Ishikawa (cell line): ENCODE results near the gene EPHA3.

Experiments
- CEBPB ChIP-seq: IDR thresholded peaks from 2 replicates; pipeline ENCODE4 v1.6.1; 2012
- CREB1 ChIP-seq: IDR thresholded peaks from 2 replicates; pipeline ENCODE4 v1.6.1; 2012; ENCODE audit warnings: low read depth
- EGR1 ChIP-seq: IDR thresholded peaks from 2 replicates; pipeline ENCODE4 v1.6.1; 2012
- EP300 ChIP-seq: IDR thresholded peaks from 2 replicates; pipeline ENCODE4 v1.6.1; 2012; ENCODE audit warnings: borderline replicate concordance
- FOXM1 ChIP-seq: IDR thresholded peaks from 2 replicates; pipeline ENCODE4 v1.6.1; 2012; ENCODE audit warnings: low read depth, borderline replicate concordance
- NFIC ChIP-seq: IDR thresholded peaks from 2 replicates; pipeline ENCODE4 v1.6.1; 2012
- RAD21 ChIP-seq: IDR thresholded peaks from 2 replicates; pipeline ENCODE4 v1.6.1; 2012; ENCODE audit warnings: low read depth
- TAF1 ChIP-seq: IDR thresholded peaks from 2 replicates; pipeline ENCODE4 v1.6.1; 2012; ENCODE audit warnings: low read depth, mild to moderate bottlenecking
- TCF12 ChIP-seq: IDR thresholded peaks from 2 replicates; pipeline ENCODE4 v1.6.1; 2012; ENCODE audit warnings: low read depth
- TEAD4 ChIP-seq: IDR thresholded peaks from 2 replicates; pipeline ENCODE4 v1.6.1; 2012
- YY1 ChIP-seq: IDR thresholded peaks from 2 replicates; pipeline ENCODE4 v1.6.1; 2012; ENCODE audit warnings: low read depth
- ZBTB7A ChIP-seq: IDR thresholded peaks from 2 replicates; pipeline ENCODE4 v1.6.1; 2012; ENCODE audit warnings: low read depth
- TF ChIP-seq, protein P1 (sequence below): IDR thresholded peaks from 2 replicates; pipeline ENCODE4 v1.6.1; 2012
- TF ChIP-seq, protein P2 (sequence below): IDR thresholded peaks from 2 replicates; pipeline ENCODE4 v1.6.1; 2012
- TF ChIP-seq, protein P3 (sequence below): IDR thresholded peaks from 2 replicates; pipeline ENCODE4 v1.6.1; 2012; ENCODE audit warnings: low read depth, mild to moderate bottlenecking

Gene EPHA3

DNA sequence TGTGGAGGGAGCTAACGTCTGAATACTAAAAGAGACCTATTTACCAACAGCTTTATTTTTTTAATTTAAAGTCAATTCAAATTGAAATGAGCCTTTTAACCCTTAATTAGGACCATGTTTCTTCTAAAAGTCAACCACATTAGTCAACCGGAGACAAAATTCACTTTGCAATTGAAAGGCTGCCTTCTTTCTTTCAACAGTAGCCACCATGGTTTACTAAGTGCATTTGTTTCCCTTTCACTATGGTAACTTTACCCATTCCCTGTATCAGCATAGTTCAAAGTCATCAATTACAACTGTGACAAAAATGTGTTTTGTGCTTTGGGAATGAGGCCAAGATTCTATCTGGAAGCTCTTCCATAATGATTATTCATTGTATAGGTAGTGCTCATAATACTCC, 225.4 kb downstream of the EPHA3 start:
- TF ChIP-seq CEBPB (no peak), RAD21 (no peak), TCF12 (no peak), EGR1 (no peak), FOXM1 (no peak), NFIC (no peak), ZBTB7A (no peak)
- TF ChIP-seq, protein P1, sequence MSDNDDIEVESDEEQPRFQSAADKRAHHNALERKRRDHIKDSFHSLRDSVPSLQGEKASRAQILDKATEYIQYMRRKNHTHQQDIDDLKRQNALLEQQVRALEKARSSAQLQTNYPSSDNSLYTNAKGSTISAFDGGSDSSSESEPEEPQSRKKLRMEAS, result no peak
- TF ChIP-seq, protein P2, sequence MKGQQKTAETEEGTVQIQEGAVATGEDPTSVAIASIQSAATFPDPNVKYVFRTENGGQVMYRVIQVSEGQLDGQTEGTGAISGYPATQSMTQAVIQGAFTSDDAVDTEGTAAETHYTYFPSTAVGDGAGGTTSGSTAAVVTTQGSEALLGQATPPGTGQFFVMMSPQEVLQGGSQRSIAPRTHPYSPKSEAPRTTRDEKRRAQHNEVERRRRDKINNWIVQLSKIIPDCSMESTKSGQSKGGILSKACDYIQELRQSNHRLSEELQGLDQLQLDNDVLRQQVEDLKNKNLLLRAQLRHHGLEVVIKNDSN, result no peak

DNA sequence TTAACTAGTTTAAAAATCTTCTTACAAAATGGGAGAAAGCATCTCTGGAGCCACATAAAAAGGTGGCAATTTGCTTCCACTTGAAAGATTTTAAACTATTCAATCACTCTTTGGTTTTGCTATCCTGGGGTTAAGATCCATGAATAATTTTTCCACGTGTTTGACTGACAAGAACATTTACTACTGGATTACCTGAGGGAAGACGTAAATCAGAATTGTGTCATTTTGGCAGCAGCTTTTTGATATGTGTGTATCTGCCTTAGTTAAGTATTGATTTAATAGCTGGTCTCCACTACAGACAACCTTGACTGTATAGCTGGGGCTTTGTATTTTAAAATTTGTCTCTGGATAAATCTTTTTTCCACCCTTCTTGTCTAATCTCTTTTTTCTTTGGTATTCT, 228.3 kb downstream of the EPHA3 start:
- TF ChIP-seq EGR1 (no peak), CEBPB (no peak), RAD21 (no peak), EP300 (no peak), TEAD4 (no peak), FOXM1 (no peak), NFIC (no peak), TCF12 (no peak), TAF1 (no peak)
- TF ChIP-seq, protein P2, result no peak
- TF ChIP-seq, protein P1, result no peak

DNA sequence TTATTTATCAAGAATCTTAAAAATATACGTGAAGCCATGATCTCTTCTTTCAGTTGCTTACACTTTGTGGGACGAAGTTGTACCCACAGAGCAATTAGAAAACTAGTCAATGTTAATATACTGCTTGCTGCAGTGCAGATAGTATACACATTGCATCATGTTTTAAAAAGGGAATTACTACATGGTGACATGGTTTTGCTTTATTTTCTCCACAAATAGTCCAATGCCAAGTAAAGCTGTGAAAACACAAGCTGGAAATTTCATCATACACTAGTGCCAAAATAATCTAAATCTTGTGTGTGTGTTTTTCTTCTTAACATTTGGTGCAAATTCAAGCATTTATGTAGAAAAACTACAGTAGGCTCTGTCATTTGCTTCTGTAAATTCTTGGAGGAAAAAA, 233.0 kb downstream of the EPHA3 start:
- TF ChIP-seq, protein P1, result no peak
- TF ChIP-seq NFIC (no peak), EGR1 (no peak), RAD21 (no peak), TAF1 (no peak), ZBTB7A (no peak), FOXM1 (no peak), TEAD4 (no peak), CEBPB (no peak), YY1 (no peak), EP300 (no peak), TCF12 (no peak), CREB1 (no peak)
- TF ChIP-seq, protein P3, sequence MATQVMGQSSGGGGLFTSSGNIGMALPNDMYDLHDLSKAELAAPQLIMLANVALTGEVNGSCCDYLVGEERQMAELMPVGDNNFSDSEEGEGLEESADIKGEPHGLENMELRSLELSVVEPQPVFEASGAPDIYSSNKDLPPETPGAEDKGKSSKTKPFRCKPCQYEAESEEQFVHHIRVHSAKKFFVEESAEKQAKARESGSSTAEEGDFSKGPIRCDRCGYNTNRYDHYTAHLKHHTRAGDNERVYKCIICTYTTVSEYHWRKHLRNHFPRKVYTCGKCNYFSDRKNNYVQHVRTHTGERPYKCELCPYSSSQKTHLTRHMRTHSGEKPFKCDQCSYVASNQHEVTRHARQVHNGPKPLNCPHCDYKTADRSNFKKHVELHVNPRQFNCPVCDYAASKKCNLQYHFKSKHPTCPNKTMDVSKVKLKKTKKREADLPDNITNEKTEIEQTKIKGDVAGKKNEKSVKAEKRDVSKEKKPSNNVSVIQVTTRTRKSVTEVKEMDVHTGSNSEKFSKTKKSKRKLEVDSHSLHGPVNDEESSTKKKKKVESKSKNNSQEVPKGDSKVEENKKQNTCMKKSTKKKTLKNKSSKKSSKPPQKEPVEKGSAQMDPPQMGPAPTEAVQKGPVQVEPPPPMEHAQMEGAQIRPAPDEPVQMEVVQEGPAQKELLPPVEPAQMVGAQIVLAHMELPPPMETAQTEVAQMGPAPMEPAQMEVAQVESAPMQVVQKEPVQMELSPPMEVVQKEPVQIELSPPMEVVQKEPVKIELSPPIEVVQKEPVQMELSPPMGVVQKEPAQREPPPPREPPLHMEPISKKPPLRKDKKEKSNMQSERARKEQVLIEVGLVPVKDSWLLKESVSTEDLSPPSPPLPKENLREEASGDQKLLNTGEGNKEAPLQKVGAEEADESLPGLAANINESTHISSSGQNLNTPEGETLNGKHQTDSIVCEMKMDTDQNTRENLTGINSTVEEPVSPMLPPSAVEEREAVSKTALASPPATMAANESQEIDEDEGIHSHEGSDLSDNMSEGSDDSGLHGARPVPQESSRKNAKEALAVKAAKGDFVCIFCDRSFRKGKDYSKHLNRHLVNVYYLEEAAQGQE, result no peak
- TF ChIP-seq, protein P2, result no peak

DNA sequence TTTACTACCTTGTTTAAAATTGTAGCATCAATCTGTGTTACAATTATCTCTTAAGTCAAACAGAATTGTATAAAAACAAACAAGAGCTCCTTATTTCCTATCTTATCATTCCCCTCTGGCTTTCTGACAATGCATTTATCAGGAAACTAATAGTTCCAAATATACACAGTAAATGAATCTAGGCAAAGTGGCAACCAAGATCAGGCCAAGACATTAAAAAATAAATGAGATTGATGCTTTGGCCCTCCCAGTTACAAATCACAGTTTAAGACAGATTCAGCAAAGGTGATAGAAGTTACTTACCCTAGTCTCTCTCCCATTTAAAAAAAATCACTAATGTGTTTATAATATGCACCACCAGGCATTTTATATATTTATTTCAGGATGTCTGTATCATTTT, 236.7 kb downstream of the EPHA3 start:
- TF ChIP-seq, protein P1, result no peak
- TF ChIP-seq FOXM1 (no peak), CEBPB (no peak), TEAD4 (no peak), YY1 (no peak), TCF12 (no peak), NFIC (no peak), TAF1 (no peak), RAD21 (no peak), EGR1 (no peak), EP300 (no peak), ZBTB7A (no peak), CREB1 (no peak)
- TF ChIP-seq, protein P2, result no peak
- TF ChIP-seq, protein P3, result no peak

DNA sequence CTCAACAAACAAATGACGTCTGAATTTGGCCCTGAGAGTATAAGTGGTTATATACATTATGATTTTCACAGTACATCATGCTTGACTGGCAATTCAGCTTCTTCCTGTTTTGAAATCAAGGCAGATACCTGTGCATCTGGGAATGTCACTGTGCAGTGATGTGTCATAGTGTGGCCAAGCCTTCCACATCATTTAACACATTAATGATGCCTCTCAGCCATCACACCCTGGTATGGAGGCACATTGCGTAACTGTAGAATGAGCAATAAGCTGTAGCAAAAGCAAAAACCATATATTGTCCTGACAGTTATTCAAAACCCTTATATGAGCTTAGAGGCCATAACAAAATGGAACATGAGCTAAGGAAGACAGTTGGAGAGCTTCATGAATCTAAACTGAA, 246.0 kb downstream of the EPHA3 start:
- peak; percentile 41; the same call in 1 of the 2 replicates for TF ChIP-seq TEAD4
- TF ChIP-seq EGR1, result no peak
- peak; percentile 33; the same call in 1 of the 2 replicates for TF ChIP-seq NFIC
- TF ChIP-seq TAF1, result no peak
- no peak for TF ChIP-seq FOXM1
- no peak for TF ChIP-seq TCF12
- TF ChIP-seq CREB1, result no peak
- peak; percentile 95 for TF ChIP-seq CEBPB
- no peak for TF ChIP-seq ZBTB7A
- no peak for TF ChIP-seq RAD21
- no peak for TF ChIP-seq YY1
